HG03196 (cell line): ENCODE results near the gene ZNF420.

Source experiments
- ATAC-seq: cut with Tn5 transposase; IDR thresholded peaks from one replicate; pipeline ENCODE4 v1.9.1; 2021; ENCODE audit not compliant: unreplicated experiment

Gene ZNF420

GRCh38 chr19:37136111-37136510 lies 57.9 kb downstream of the ZNF420 start:
- no peak for ATAC-seq

- no peak for ATAC-seq
Measured at GRCh38 chr19:37148214-37148613, 70.0 kb downstream of the ZNF420 start.

- ATAC-seq: no peak
Measured at GRCh38 chr19:37160153-37160552, 81.9 kb downstream of the ZNF420 start.

- ATAC-seq: no peak
Measured at GRCh38 chr19:37165635-37166034, 87.4 kb downstream of the ZNF420 start.

GRCh38 chr19:37172368-37173366 lies 94.4 kb downstream of the ZNF420 start, which contains the start of gene ZNF585A:
TSS of gene ZNF585A (minus strand) at chr19:37172695. CDS start at chr19:37169910, 2,785 bp downstream.
- peak; percentile 97 for ATAC-seq
